DMS153 treated with DMSO at 0.1 percent for 48 hours (cell line): Measurements from ENCODE around the gene FBXO9.
"Not testable (repeated sequence)": the region's sequence is repeated elsewhere in the genome, so short reads cannot be mapped to it uniquely, and the experiment has no call there.

Experiments used
- DNase-seq: peaks from one replicate; lab custom pipeline; 2025; ENCODE audit not compliant: unreplicated experiment; lab: John Stamatoyannopoulos, UW

FBXO9 gene

DNA sequence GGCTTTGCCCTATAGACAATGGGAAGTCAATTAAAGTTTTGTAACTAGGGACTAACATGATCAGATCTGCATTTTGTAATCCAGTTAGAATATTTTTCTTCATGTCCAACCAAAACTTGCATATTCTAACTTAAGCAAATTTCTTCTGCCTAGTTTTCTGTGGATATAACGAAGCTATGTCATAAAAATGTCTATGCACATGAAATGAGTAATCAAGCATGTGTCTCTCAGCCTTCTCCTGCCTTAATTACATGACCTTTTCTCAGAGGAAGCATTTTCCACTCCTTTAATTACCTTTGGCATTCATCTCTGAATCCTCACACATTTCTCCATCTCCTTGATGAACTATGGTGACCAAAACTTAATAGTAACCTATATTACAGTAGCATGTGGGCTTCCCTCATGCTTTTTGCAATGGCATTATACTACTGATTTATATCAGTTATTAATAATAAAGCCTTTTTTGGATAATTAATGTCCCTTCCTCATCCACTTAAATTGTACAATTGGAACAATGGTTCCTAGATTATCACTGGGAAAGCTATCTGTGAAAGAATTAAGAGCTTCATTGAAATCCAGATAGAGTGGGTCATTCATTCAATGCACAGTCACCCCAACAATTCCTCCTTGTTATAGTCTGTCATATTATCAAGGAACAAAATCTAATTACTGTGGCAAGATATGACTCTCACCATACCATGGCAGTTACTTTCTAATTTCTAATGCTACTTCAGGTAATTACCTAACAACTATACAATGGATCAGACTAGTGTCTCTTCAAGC is 19.1 kb upstream of the FBXO9 start:
- DNase-seq: no peak

DNA sequence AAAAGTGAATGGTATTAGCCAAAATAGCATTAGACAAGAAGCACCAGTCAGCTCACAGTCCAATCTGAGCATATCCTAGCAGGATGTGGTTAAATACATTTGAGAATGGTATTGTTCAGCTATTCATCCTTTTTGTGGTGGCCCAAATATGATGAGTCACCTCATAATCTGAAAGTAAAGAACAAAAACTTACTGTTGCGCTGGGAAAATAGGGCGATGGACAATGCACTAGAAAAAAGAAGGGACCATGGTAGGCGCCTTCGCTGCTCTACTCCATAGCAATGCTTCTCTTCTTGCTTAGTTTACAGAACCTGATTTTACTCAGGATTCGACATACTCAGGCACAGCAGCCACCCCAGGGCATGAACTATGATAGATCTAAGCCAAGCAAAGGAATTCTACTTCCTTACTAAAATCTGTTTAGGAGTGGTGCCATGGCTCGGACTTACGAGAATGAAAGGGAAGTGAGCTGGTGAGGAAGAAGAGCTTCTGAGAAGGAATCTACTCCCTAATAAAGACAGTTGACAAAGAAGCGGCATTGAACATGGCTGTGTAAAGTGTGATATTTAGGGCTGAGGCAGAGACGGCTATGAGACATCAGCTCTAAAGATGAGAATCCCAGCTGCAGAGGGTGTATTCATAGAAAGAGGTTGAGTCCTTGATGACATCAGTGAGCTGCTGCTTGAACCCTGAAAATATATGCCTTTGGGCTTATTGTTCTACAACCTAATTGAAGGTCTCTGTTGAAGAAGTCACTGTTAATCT is 16.6 kb upstream of the FBXO9 start:
- no peak for DNase-seq

DNA sequence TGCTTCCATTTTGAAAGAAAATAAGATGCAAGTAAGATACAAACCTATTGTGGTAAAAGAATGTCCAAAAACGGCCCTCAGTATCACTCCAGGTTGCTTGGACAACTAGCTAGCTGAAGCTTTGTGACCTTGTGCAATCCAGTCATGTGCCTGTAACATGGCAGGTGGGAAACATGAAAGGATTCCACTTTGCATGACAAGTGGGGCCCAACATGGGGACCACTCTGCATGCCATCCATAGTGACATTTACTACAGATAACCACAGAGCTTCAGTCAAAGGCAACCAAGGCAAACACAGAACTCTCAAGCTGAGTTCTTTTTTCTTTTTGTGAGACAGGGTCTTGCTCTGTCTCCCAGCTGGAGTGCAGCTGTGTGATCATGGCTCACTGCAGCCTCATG is 15.8 kb upstream of the FBXO9 start:
- DNase-seq: no peak

DNA sequence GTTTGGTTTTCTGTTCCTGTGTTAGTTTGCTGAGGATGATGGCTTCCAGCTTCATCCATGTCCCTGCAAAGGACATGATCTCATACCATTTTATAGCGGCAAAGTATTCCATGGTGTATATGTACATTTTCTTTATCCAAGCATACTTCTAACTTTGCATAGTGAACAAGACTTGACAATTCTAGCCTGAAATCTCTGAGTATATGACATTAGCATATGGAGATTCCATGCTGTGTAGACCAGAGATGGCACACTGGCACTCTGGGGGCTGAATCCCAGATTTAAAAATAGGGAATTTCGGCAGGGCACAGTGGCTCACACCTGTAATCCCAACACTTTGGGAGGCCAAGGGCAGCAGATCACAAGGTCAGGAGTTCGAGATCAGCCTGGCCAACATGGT is 13.1 kb upstream of the FBXO9 start:
- DNase-seq: not testable (repeated sequence)

DNA sequence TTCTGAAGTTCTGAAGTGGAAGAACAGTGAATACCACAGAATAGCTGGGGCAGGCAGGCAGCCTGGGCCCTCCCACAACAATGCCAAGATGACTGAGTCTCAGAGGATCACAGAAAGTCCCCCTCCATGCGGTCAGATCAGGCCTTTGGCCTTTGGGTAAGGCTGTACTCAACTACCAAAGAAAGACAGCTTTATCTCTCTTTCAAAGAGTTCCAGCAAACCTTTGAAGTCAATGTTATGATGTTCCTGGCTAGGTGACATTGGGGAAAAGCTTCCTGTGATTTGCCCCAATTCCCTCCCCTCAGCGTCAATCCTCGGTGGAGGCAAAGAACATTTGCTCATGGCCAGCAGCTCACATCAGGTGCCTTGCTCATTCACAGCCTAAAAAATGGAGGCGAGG is 10.7 kb upstream of the FBXO9 start:
- DNase-seq: no peak

DNA sequence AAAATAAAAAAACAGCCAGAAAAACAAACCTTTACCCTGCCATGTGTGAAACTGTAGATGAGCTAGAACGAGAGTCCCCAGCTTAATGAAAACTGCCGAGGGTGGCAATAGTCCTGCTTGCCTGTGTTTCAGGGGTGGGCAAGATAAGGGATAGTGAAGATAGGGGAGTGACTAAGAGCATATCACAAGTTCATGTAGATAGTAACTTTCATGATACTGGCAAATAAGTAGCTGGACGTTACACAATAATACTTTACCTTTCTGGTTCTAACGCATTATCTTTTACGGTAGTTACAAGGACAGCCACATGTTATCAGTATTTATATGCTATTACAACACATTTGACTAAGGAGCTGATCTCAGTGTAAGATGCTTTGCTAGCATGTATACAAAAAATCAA is 9.3 kb upstream of the FBXO9 start:
- DNase-seq: no peak

DNA sequence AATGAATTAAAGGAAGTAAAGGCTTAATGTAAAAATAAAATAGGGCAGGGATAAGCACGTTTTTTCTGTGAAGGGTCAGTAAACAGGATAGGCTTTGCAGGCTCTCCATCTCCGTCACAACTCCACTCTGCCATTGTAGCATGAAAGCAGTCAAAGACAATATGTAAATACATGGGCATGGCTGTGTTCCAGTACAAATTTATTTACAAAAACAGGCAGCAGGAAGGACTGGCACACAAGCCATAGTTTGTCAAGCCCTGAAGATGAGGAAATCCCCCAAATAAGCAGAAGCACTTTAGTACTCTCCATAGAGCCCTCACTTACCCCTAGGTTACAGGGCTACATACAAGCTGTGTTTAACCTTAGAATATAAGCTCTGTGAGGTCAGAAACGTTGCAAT is 8.9 kb upstream of the FBXO9 start:
- peak; percentile 41 for DNase-seq

DNA sequence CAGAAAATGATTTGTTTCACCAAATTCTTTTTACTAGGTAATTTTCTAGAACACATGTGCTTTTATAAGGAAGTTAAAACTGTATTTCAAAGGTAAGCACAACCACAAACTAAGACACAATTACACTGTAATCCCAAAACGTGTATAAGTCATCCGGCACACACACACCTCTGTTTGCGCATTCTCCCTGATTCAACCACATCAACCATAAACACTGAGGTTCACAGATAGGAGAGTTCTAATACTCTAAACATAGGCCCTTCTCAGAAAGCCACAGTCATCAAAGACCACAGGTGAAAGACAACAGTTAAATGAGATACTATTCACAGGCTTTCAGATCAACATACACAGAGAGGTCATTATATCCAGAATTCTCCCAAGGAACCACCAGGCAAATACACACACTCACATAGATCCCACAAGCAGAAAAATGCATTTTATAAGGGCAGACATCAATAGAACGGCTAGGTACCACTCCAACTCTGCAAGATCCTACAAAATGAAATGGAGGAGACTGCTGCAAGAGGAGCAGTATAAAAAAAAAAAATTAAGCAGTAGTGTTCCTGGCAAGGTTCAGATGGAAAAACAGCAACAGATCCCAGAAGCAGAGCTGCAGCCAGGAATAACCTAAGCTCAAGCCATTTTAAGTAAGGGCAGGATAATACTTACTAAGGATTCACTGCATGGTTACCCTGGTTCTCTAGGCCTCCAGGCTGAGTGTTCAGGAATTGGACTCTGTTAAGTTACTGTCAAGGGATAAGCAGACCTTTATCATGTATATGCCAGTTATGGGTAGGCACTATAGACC is 6.6 kb upstream of the FBXO9 start:
- no peak for DNase-seq

DNA sequence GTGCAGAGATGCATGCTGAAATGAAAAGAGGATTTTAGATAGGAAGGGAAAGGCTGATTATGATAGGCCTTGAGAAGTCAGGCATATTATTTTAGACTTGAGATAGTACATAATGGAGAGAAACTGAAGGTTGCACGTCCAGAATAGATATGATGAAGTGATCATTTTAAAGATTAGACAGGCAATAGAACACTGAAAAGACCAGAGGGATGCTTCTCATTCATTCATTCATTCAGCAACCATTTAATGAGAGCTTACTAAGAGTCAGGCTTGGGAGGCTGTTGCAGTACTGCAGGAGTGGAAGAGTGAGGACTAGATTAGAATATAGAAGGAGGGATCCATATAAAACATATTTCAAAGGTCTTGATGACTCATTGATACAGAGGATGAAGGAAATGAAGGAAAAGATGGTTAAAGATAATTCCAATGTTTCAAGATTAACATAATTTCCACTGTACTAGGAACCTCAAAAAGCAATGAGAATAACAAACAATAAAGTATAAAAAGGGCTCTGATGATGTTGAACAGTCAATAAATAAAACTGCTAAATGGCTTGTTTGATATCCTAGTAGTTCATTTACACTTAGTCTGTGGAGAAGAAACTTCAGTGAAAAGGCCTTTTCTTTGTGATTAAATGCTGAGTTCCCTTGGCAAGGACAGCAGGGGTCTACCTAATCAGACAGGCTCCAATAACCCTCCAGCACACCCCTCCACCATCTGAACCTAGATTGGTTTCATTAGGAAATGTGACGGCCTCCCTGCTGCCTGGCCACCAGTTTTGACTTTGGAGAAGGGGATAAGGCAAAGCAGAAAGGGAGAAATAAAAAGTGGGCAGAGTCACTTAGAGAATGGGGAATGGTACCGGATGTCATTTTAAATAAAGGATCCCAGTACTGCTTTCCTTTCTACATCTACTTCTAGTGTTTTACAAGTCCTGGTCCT is 5.3 kb upstream of the FBXO9 start:
- DNase-seq: no peak

DNA sequence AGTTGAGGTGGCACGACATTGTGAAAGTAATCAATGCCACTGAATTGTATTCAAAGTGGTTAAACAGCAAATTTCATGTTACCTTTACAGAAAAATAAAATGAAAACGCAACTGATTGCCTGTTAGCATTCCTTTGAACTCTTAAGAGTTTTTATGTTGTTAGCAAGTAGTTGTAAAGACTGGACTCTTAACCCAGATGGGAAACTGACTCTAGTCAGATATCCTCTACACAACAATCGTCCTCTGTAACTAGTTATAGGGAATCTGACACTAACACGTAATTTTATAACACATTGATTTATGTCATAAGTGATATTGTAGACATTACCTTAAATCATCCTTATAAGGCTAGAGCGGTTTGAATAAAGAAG is 3.0 kb upstream of the FBXO9 start:
- DNase-seq: no peak

DNA sequence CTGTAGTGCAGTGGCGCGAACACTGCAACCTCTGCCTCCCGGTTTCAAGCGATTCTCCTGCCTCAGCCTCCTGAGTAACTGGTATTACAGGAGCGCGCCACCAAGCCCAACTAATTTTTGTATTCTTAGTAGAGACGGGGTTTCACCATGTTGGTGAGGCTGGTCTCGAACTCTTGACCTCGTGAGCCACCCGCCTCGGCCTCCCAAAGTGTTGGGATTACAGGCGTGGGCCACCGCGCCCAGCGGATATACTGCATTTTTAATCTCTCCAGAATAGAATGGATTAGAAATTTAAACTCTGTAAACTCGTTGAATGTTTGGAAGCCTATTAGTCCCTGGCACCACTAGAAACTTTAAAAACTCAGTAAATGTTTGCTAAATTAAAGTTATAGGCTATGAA is 949 bp upstream of the FBXO9 start:
- not testable (repeated sequence) for DNase-seq

DNA sequence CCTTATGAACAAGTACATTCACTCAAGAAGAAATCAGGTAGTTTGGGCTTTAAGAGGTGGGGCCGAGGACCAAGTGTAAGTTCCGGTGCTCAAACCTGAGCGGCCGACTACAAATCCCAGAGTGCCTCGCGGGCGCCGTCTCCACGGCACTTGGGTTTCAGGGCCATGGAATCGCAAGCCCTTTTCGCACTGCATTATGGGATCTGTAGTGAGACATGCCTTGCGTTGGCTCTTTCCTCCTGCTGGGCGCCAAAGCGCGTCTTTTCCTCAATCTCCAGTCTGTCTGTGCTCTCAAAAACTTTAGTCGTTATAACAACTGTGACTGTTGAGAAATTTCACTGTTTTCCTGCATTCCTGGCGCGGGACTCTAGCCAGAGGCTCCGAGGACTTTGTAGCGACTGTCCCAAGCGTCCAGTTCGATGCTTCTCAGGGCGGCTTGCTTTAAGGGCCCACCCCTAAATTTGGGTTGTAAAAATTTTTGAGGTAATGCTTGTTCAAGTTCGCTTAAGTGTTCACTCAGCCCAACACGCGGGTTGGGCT is 408 bp upstream of the FBXO9 start:
- peak; percentile 94 for DNase-seq

DNA sequence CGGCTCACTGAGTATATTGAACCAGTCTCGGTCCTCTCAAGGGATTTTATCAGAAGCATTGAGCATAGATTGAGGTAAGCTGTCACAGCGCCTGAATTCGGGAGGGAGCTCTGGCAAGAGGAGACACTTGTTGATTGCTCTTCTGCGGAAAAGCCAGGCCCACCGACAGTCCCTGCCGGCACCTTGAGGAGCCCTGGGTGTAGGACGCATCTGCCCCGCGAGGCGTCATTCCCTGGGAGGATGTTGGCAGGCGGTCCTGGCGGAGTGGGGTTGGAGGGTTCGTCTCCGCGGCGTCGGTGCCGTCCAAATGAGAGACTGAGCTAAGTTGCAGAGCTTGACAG is 843 bp downstream of the FBXO9 start:
- no peak for DNase-seq

DNA sequence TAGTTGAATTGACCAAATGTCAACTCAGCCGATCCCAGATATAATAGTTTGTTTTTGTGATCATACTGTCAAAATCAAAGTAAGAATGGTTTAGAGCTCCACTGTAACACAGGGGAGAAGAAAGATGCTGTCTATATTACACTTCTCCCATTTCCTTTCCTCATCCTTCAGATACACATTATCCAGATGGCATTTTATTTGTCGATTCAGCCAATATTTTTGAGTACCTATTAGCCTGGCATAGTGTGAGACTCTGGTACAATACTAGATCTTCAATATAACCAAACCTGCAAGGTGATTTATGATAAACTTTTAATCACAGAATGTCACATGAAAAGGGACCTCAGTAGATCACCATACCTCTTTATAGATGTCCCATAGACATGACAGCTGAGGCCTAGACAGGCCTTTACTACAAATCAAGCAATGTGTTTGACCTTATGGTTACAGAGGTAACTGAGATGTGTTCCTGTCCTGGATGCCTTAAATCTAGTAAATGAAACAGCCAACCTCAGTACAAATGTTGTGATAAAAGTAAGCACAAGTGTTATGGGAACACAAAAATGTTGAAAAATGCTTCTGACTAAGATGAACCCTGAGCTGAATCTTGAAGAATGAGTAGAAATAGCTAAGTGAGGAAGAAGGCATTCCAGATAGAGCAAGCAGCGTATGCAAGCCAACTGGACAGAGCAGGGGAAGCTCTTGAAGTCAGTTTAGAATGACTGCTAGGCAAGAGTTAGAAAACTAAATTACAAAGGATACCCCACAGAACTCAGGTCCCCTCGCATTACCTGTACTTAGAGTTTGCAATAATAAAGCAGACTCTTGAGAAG is 1.9 kb downstream of the FBXO9 start:
- DNase-seq: no peak

DNA sequence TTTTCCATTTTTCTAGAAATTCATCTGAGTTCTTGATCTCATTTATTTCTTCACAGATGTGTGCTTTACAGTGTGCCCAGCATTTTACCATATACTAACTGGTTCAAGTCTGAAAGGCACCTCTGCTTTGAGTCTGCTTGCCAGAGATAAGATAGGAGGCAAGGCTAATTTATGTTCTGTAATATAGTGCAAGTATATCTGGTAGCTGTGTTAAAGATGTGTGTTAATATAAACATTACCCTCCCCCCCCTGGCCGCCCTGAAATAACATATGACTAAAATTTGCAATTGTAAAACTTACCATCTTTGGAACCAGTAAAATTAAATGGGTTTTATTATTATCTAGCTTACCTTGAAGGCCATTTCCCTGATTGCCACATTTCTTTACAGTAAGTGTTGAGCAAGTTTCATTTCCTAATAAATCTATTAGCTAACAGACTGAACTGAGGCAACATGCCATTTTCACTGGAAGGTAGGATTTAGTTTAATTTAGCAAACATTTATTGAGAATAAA is 2.7 kb downstream of the FBXO9 start:
- no peak for DNase-seq

DNA sequence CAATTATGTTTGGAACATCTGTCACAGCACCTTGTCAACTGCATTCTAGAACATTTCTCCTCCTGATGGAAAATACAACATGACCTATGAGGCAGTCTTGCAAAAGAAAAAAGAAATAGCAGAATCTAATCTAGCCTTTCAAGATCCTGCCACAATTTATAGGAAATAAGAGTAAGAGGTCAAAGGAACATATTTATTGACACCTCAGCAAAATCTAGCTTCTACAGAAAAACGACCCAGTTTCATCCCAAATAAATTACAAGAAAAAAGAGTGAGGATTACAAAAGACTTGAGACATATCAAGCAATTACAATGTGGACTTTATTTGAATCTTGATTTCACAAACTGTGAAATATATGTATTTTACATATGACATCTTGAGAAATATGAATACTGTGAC is 4.2 kb downstream of the FBXO9 start:
- no peak for DNase-seq

DNA sequence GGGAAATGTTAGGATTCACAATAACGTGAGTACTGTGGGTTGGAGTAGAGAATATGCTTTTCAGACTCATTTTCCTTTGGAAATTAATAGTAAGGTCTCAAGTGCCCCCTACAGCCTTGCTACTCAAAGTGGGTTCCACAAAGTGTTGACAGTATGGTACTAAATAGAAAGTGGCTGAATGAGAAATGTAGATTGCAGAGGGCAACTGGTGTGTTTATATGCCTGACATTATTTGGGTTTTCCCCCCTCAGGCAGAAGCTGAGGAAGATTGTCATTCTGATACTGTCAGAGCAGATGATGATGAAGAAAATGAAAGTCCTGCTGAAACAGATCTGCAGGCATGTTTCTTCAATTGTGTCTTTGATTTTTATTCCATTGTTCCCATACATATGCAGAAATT is 5.6 kb downstream of the FBXO9 start:
- DNase-seq: no peak

DNA sequence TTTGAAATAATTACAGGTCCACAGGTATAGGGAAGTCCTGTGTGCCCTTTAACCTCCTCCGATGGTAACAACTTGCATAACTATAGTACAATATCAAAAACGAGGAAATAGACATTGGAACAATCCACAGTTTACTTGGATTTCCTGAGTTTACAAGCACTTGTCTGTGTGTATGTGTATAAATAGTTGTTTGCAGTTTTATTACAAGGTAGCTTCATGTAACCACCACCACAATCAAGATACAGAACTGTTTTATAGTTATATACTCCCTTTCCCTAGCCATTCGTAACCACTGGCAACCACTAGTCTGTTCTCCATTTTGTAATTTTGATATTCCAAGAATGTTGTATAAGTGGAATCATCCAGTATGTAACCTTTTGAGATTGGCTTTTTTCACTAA is 9.1 kb downstream of the FBXO9 start:
- no peak for DNase-seq

DNA sequence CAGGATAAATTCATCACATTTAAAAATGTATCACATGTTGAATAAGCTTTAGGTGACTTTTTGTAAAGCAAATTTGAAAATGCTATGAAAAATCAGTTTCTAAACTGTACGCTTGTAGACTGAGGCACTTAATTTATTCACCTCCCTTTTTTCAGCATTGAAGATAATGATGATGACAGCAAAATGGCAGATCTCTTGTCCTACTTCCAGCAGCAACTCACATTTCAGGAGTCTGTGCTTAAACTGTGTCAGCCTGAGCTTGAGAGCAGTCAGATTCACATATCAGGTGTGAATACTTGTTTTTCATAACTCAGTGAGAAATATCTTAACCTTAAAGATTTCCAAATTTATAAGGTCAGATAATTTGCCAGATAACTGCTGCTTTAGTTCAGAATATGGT is 15.6 kb downstream of the FBXO9 start:
- DNase-seq: no peak

DNA sequence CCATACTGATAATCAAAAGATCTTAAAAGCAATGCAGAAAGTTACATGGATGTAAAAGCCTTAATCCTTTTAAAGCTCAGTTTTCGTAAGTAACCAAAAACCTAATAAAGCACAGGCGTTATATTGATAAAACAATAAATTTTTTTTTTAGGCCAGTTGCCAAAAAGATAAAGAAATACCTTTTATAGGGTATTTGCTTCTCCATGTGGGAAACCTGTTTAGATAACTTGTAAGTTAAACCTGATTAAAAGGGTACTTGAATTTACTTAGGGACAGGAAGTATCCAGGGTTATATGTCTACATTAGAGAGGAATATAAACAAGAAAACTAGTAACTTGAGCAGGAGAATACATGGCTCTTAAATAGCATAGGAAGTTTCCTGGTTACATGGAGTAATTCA is 21.1 kb downstream of the FBXO9 start:
- DNase-seq: no peak
